Ovary (tissue), 9 donors: ENCODE data around the gene BTBD9. TPM values are rescaled to one million over a fixed set of nuclear protein-coding genes. Genes with fewer than 3 reads are reported as not detected.

Experiments
- DNase-seq, 5 donors: peaks; one replicate each; pipeline ENCODE4 v3.0.0-alpha.2; 2019 to 2020
- H3K27ac ChIP-seq, 2 donors: fragments of 200-600 bp; one replicate each; pipeline versions ENCODE4 v1.5.1 to v1.8.0; 2019 to 2022
- H3K27me3 ChIP-seq: fragments of 200-600 bp; one replicate; pipeline ENCODE4 v1.8.0; 2022
- H3K36me3 ChIP-seq: fragments of 200-600 bp; sonication (generic); one replicate; pipeline ENCODE4 v1.5.1; 2019
- H3K4me1 ChIP-seq: one replicate; pipeline ENCODE4 v1.8.1; 2013; ENCODE audit warnings: mild to moderate bottlenecking, moderate library complexity; ENCODE audit not compliant: insufficient read depth
- H3K4me3 ChIP-seq: fragments of 200-600 bp; sonication (generic); one replicate; pipeline ENCODE4 v1.5.1; 2017
- H3K9me3 ChIP-seq, 2 donors: fragments of 200-600 bp in 1 of 2; sonication (generic) in 1 of 2; one replicate each; pipeline versions ENCODE4 v1.5.1 to v1.8.1; 2013 to 2019; ENCODE audit warnings: mild to moderate bottlenecking in 1 of 2, moderate library complexity in 1 of 2
- EP300 ChIP-seq: sonication (generic); formaldehyde crosslinking; IDR thresholded peaks from one replicate; pipeline ENCODE4 v1.6.1; 2017; ENCODE audit warnings: antibody characterized with exemption
- POLR2A ChIP-seq: fragments of 450-650 bp; IDR thresholded peaks from one replicate; pipeline ENCODE4 v1.6.1; 2017; ENCODE audit warnings: antibody characterized with exemption, mild to moderate bottlenecking, moderate library complexity
- WGBS, 3 donors: extraction: QIAGEN DNeasy Blood & Tissue Kit in 1 of 3; methylation state at CpG; one replicate each; pipeline versions ENCODE4 v1.1.5 to v1.1.7; 2013 to 2017; 5-methylcytosine and 5-hydroxymethylcytosine counted together
- intact Hi-C, 4 donors: fragments of 100-400 bp; cut with DNase I; formaldehyde crosslinking; loops; one replicate each; pipeline versions ENCODE4 v1.11.0 to v1.15.1; 2022 to 2023
- polyA plus RNA-seq, 2 donors: library from polyadenylated mRNA; stranded (reverse); fragments of 200-250 nt in 1 of 2; fragments of 350-450 nt in 1 of 2; fragmentation: Illumina TruSeq in 1 of 2; extraction: RNeasy Lipid Tissue Mini Kit (QIAGEN cat#74804) in 1 of 2; gene quantifications; one replicate each; pipeline ENCODE4 v1.2.3, GENCODE V29; 2013 to 2014
- total RNA-seq, 7 donors: library from RNA; depleted of rRNA in 2 of 7; stranded (reverse); fragments of >200 nt in 2 of 7; fragmentation: NEBNext Ultra II Directional in 3 of 7; extraction: Animal tissue kit (Norgen Biotek cat#: 25700) in 3 of 7; gene quantifications; one replicate each; pipeline versions ENCODE4 v1.1.0 to v1.2.4, GENCODE V29; 2016 to 2023
- TF ChIP-seq, protein P1 (sequence below), 3 donors: fragments of 450-650 bp in 2 of 3; fragments of 200-600 bp in 1 of 3; IDR thresholded peaks; one replicate each; pipeline versions ENCODE4 v1.5.1 to v1.8.0; 2016 to 2022; ENCODE audit warnings: antibody characterized with exemption in 3 of 3, mild to moderate bottlenecking in 1 of 3
- donor health status: DM: no; HTN: no; CAD: no; lungs with moderate emphysema.
- donor health status: DM: no; HTN: no; CAD: no.
- donor health status: Bipolar disorder and iron deficiency.
- donor health status: DM: yes; HTN: yes; CAD: no.
- donor health status: DM: no; HTN: no; CAD: no.
- donor health status: DM: yes; HTN: yes; CAD: no.

The BTBD9 gene
- total and polyA plus RNA-seq, 9 donors: 7.2 to 28.8 (median 21.0) TPM

DNA sequence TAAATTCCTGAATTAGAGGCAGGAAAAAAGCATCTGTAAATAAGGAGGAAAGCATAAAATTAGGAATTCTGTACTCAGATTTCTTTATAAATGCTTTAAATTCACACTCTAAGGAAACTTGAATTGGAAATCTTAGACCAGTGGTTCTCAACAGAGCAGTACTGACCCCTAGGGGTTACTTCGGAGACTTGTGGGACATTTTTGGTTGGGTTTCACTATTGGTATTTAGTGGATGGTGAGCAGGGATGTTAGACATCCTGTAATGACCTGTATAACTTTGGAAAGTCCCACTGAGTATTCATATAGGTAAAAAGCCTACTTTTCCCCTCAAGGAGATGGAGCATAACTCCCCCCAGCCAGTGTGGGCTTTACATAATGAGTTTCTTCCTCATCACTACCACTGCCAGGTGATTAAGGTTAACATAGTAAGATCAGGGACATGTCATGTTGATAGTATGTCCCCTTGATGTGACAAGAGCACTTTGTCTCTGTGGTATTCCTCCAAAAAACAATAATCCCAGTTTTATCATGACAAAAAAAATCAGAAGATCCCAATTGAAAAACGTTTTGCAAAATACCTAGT, 32.2 kb upstream of the BTBD9 start:
- no peak overlapping the region for H3K4me3 ChIP-seq
- H3K27ac ChIP-seq: no peak overlapping the region
- DNase-seq: peak in 1 of 5 donors; percentile 31
- intact Hi-C loops: no loop called here
- WGBS, 3 donors: 16 to 23% (median 17%) methylated on average over 2 of the region's 2 CpGs
- H3K9me3 ChIP-seq: no peaks in the 10 kb centered on the region
- H3K27me3 ChIP-seq: no peaks in the 10 kb centered on the region
- H3K4me1 ChIP-seq: peaks cover 1% of the 10 kb centered on the region
- H3K36me3 ChIP-seq: no peaks in the 10 kb centered on the region
- TF ChIP-seq, protein P1, sequence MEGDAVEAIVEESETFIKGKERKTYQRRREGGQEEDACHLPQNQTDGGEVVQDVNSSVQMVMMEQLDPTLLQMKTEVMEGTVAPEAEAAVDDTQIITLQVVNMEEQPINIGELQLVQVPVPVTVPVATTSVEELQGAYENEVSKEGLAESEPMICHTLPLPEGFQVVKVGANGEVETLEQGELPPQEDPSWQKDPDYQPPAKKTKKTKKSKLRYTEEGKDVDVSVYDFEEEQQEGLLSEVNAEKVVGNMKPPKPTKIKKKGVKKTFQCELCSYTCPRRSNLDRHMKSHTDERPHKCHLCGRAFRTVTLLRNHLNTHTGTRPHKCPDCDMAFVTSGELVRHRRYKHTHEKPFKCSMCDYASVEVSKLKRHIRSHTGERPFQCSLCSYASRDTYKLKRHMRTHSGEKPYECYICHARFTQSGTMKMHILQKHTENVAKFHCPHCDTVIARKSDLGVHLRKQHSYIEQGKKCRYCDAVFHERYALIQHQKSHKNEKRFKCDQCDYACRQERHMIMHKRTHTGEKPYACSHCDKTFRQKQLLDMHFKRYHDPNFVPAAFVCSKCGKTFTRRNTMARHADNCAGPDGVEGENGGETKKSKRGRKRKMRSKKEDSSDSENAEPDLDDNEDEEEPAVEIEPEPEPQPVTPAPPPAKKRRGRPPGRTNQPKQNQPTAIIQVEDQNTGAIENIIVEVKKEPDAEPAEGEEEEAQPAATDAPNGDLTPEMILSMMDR (IDR thresholded peaks at IDR 0.05): peak in 2 of 3 donors; percentile 40 to 49
- TF ChIP-seq POLR2A: no peak

DNA sequence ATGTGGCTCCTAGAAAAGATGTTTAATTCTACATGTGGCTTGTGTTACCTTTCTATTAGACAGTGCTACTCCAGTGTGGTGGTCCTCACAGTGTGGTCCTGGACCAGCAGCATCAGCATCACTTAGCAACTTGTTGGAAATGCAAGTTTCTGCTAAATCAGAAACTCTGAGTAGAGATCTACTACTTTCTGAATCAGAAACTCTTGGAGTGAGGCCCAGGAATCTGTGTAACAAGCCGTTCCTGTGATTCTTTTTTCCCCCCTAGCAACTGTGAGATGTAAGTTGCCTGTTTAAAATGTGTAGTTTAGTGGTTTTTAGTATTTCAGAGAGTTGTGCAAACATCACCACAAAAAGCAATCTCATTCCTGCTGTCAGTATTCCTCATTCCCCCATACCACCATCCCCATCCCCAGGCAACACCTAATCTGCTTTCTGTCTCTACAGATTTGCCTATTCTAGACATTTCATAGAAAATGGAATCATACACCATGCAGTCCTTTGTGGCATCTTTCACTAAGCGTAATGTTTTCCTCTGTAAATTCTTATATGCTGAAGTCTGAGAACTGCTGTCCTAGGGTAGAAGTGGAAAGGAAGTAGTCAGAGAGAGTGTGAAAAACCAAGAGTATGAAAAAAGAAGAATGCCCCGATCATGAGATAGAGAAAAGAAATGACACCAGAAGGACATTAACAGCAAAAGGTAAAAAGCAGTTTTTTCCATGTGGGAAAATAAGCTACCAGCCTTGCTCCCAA, 18.9 kb upstream of the BTBD9 start:
- H3K27me3 ChIP-seq: no peaks in the 10 kb centered on the region
- H3K9me3 ChIP-seq: no peaks in the 10 kb centered on the region
- TF ChIP-seq, protein P1 (IDR thresholded peaks at IDR 0.05): no peak
- TF ChIP-seq EP300: no peak
- no peak for TF ChIP-seq POLR2A
- no peaks in the 10 kb centered on the region for H3K36me3 ChIP-seq
- H3K27ac ChIP-seq: no peak overlapping the region
- WGBS, 3 donors: 91 to 94% (median 94%) methylated on average over 3 of the region's 3 CpGs
- H3K4me1 ChIP-seq: no peaks in the 10 kb centered on the region
- no peak for DNase-seq
- H3K4me3 ChIP-seq: no peak overlapping the region
- intact Hi-C loops: no loop called here

DNA sequence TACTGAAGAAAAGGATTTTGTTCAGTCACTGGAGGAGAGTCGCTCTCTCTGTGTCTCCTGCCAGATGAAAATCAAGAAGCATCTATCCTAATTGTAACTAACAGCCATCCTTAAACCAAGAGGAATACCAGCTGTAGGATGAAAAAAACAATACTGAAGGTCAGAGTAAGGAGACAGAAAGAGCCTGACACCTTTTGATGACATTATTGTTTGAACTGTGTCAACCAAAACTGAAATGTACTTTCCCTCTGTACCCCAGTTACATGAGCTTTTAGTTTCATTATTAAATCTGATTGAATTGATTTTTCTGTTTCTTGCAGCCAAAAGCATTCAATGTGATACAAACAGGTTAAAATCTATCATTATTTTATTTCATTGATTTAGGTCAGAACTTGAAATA, 17.2 kb upstream of the BTBD9 start:
- H3K36me3 ChIP-seq: no peaks in the 10 kb centered on the region
- TF ChIP-seq, protein P1 (IDR thresholded peaks at IDR 0.05): no peak
- no peak for TF ChIP-seq EP300
- no peak for TF ChIP-seq POLR2A
- no peak overlapping the region for H3K27ac ChIP-seq
- H3K4me1 ChIP-seq: no peaks in the 10 kb centered on the region
- H3K9me3 ChIP-seq: no peaks in the 10 kb centered on the region
- no peaks in the 10 kb centered on the region for H3K27me3 ChIP-seq
- no peak for DNase-seq
- H3K4me3 ChIP-seq: no peak overlapping the region
- WGBS, 3 donors: 96 to 98% (median 96%) methylated on average over 1 of the region's 1 CpG
- intact Hi-C loops: no loop called here

DNA sequence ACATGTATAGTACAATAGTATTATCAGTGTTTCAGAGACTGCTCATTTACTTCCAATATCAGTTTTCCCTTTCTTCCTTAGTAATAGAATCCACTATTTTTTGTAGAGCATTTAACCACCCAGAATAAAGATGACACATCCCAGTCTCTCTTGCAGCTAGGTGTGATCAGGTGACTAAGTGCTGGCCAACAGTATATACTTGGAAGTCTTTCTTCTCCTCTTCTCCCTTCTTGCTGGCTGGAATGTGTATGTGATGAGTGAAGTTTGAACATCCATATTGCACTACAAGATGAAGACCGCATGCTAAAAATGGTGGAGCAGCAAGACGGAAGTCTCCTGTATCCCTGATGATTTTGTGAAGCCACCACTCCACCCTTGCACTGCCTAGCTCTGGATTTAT, 14.5 kb upstream of the BTBD9 start:
- TF ChIP-seq, protein P1 (IDR thresholded peaks at IDR 0.05): no peak
- TF ChIP-seq POLR2A (no peak), EP300 (no peak)
- Histone ChIP-seq H3K27me3 (no peaks in the 10 kb centered on the region), H3K4me1 (no peaks in the 10 kb centered on the region), H3K4me3 (no peak overlapping the region), H3K9me3 (no peaks in the 10 kb centered on the region), H3K27ac (no peak overlapping the region), H3K36me3 (no peaks in the 10 kb centered on the region)
- 91 to 95% (median 94%) methylated on average over 2 of the region's 2 CpGs for WGBS, 3 donors
- intact Hi-C loops: no loop called here
- no peak for DNase-seq
